GM18909 (cell line): ENCODE measurements around the gene PIK3CD.
"Not testable (repeated sequence)": the region's sequence is repeated elsewhere in the genome, so short reads cannot be mapped to it uniquely, and the experiment has no call there.

Source experiments
- ATAC-seq: cut with Tn5 transposase; IDR thresholded peaks from one replicate; pipeline ENCODE4 v1.9.1; 2021; ENCODE audit warnings: mild to moderate bottlenecking; ENCODE audit not compliant: unreplicated experiment, poor library complexity

The PIK3CD gene

DNA sequence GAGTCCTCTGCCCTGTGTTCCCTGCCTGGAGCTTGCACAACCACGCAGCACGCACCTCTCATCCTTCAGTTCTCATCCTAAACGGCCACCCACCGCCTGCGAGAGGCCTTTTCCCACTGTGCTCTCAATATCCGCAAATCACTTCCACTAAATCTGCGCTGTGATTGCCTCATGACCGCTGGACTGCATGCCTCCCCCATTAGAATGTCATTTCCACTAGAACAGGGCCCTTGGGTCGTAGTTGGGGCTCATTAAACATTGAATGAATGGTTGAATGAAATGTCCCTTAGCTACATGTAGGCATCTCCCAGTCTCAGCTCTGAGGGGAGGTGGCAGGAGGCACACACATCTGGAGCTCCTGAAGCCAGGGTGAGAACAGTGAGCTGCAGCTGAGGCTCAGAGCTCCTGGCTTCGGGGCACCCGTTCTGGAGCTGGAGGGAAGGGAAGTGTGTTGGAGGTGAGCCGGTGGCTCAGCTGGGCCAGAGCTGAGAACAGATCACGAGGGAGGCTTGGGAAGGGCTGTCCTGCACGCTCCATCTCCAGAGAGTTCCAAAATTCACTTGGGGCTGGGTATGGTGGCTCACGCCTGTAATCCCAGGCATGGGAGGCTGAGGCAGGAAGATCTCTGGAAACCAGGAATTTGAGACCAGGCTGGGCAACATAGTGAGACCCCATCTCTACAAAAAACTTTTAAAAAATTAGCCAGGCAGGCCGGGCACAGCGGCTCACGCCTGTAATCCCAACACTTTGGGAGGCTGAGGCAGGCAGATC lies 32.4 kb upstream of the PIK3CD start:
- ATAC-seq, result no peak

DNA sequence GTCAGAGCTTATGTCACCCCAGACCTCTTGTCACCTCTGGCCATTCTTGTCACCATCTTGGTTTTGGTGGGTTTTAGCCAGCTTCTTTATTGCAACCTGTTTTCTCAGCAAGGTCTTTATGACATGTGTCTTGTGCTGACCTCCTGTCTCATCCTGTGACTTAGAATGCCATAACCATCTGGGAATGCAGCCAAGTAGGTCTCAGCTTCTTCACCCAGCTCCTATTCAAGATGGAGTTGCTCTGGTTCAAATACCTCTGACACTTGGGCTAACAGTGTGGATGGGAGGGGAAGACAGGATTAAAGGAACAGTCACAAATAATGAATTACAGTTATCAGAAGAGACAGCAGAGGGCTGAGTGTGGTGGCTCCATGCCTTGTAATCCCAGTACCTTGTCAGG lies 30.5 kb upstream of the PIK3CD start:
- no peak for ATAC-seq

DNA sequence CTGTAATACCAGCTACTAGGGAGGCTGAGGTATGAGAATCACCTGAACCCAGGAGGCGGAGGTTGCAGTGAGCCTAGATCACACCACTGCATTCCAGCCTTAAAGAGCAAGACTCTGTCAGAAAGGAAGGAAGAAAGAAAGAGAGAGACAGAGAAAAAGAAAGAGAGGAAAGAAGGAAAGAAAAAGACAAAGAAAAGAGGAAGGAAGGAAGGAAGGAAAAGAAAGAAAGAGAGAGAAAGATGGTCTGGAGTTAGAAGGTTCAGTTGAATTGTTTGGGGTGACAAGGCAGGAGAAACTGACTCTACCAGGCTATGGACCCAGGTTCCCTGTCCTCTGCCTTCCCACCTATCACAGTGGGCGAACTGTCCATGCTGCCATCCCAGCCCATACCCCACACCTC lies 27.4 kb upstream of the PIK3CD start:
- ATAC-seq, result no peak

DNA sequence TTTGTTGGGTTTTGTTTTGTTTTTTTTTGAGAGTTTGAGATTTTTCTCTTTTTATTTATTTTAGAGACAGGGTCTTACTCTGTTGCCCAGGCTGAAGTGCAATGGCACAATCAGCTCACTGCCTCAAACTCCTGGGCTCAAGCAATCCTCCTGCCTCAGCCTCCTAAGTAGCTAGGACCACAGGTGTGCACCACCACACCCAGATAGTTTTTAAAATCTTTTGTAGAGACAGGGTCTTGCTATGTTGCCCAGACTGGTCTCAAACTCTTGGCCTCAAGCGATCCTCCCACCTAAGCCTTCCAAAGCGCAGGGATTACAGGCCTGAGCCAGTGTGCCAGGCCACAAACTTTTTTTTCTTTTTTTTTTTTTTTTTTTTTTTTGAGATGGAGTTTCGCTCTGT lies 26.5 kb upstream of the PIK3CD start:
- ATAC-seq, result not testable (repeated sequence)

DNA sequence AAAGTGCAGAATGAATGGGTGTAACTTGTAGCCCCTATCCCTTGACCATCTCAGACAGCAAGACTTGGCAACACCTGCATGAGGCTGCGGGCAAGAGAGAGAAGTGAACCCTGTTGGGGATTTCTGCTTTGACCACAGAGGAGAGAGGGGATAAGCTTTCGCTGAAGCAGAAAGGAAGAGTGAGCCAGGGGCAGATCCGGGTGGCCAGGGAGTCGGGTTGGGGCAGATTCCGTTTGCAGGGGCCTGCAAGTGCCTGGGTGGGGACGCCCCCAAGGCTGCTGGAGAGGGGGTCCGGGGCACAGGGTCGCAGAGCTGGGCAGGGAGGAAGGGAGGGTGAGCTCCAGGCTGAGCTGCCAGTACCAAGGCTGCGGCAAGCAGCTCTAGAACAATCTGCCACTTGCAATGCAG lies 25.3 kb upstream of the PIK3CD start:
- ATAC-seq, result peak; percentile 48

DNA sequence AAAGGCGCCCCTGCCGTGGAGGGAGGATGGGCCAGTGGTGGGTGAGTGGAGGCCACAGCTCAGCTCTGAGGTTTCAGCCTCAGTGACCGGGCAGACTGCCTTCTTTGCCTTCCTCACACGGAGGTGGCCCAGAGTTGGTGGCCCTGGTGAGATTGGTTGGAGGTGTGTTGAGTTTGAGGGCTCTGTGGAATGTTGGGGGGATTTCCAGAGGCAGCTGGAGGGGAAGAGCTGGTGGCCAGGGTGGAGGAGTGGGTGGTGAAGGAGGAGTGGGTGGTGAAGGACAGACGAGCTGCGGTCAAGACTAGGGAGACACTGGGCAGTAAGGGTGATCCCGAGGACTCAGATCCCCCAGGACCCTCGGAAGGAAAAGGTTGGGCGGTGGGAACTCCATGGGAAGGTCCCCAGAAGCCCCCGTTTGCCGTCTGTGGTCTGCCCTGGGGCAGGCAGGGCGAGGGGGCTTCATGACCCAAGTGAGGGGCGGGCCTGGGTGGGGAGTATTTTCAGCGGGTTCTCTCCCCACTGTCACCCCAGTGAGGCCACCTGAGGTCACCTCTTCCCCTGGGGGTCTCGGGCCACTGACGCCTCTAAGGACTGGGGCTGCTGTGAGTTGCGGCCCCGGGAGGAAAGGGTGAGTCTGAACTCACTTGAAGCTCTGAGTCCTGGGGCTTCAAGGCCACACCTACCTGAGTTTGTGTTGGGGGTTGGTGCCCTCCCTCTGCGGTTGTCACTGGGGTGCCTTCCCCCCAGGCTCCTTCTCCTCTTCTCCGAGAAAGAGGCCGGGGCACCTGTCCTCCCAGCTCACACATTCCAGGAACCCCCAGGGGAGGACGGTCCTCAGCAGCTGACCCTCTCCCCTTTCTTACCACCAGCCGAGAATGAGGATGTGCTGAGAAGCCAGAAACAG lies 22.7 kb upstream of the PIK3CD start:
- peak; percentile 25 for ATAC-seq

DNA sequence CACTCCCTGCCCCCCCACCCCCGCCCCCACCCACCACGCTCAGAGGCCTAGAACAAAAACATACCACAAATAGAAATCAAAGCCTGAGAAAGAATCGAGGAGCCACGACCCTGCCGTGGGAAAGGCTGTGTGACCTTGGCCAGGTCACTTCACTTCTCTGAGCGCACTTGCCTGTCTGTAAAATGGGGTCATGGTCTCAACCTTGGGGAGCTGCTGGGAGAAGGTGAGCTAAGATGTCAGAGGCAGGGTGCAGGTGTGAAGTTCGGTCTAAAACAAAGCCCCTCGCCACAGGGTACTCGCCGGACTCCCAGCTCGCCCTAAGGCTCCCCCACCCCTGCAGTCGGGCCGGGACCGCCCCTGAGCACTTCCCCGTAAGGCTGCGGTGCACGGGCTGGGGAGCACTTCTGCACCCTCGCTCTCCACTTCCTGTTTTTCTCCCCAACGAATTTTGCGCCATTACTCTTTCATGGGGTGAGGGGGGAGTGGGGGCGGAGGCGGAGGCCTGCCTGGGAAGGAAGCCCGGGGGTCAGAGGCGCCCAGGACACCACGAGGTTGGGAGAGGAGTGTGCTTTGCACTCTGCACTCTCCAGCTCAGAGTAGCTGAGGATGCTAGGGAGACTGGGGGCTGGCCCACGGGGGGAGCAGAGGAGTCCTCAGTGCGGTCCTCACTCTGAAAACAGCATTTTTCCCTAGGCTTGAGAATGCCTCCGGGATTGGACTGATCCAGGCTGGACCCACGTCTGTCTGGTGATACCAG lies 21.9 kb upstream of the PIK3CD start:
- ATAC-seq, result peak; percentile 28

DNA sequence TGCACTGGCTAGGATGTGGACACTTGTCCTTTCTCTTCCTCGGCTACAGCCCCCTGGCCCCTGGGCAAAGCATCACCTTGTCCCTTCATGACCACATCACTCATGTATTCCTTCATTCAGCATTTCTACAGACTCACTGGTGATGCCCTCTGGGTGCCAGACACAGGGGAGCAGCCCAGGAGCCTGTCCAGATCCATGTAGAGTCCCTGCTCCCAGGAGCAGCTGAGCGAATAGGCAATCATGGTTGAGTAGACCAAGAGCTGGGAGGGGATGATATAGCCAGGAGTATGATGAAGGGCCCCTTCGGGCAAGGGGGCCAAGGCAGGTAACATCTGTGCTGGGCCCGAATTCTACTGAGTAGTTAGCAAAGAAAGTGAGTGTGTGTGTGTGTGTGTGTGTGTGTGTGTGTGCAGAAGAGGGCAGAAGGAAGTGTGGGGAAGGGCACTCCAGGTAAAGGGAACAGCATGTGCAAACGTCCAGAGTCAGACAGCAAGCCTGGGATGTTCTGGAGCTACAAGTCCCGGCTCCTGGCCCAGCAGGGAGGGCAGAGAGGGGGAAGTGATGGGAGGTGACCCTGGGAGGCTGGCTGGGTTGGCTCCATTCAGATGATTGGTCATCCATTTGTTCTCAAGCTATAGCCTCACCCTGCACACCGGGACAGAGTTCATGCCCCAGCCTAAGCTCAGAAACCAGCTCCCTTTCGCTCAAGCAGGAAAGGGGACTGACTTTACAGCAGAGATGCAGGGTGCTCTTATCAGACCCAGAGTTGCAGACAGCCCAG lies 21.0 kb upstream of the PIK3CD start:
- ATAC-seq, result no peak

DNA sequence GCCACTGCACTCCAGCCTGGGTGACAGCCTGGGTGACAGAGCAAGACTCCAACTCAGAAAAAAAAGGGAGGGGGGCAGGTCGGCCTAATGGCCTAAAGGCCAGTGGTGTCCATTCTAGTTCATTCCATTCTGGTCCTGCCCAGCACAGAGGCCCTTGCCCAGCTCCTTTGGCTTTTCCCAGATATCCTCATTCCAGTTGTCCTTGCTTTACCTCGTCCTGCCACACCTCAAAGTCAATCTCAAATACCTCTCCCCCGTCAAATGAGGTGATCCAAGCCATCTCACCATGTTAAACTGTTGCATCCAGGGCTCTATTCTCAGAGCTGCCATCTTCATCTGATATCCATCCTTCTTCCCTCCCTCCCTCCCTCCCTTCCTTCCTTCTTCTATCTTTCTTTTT lies 19.9 kb upstream of the PIK3CD start:
- no peak for ATAC-seq

DNA sequence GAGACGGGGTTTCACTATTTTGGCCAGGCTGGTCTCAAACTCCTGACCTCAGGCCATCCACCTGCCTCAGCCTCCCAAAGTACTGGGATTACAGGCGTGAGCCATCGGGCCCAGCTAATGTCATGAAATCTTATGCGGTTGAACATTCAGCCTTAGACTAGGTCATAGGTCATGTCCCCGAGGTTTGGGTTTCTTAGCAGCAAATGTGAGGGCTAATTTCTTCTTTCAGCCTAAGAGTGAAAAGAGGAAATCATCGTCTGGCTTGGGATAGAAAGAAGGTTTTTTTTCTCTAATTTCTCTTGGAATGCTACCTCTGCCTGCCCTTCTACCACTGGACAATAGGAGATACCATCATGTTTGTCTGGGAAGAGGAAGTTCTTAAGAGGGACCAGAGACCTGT lies 18.0 kb upstream of the PIK3CD start:
- no peak for ATAC-seq

DNA sequence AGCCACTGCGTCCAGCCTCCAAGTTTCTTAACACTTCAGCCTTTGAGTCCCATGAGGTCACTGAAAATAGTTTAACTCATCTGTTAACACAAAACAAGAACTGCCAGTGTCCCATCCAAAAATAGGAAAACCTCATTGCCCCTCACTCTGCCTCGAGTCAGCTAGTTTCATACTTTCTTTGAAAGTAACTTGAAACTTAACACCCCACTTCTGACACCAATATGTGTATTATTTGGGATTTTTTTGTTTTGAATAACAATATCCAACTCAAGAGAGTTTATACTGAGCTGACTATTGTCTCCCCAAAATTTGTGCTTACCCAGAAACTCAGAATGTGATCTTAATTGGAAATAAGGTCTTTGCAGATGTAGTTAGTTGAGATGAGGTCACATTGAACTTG lies 16.9 kb upstream of the PIK3CD start:
- ATAC-seq, result no peak

DNA sequence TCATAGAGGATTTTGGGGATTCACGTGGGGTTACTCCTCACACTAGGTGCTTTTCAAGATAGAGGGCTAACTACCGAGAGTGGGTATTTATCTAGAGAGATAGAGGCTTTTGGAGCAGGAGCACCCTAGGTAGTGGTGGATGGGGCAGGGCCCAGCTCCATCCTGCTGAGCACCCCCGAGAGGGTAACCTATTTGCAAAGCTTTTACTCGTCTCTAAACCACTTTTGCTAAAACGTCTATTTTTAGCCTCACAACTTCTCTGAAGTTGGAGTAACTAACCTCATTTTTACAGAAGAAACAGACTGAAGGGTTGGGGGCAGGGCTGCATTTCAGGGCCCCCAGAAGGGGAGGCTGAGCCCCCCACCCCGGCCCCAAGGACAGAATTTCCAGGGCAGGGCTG lies 12.3 kb upstream of the PIK3CD start:
- no peak for ATAC-seq

DNA sequence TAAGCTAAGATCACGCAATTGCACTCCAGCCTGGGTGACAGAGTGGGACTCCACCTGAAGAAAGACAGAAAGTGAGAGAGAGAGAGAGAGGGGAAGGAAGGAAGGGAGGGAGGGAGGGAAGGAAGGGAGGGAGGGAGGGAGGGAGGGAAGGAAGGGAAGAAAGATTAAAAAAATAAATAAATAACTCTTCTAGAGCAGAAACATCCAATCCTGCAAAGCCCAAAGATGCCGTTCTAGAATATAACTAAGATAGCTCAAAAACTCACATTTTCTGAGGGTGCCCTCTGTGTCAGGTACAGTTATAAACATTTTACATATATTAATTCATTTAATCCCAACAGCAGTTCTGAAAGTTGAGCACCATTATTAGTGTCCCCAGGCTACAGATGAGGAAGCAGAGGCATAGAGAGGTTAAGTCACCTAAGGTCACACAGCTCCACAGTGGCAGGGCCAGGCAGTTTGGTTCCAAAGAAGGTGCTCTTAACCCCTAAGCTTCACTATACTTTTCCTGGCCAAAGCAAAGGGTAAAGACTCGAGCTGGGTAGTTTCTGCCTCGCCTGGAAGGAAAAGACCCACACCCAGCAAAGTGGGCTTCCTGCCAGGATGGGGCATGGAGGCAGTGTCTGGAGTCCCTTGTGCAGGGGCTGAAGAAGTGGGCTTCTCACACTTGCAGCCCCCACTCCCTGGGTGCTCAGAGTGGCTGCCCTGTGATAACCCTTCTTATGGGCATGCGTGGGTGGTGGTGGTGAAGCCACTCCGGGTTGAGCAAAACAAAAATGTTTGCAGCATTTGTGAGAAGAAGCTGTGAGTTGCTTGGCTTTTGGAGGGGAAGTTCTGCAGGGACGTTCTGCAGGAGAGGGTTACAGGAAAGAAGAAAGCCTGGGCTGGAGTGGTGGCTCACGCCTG lies 7.9 kb upstream of the PIK3CD start:
- ATAC-seq, result no peak

DNA sequence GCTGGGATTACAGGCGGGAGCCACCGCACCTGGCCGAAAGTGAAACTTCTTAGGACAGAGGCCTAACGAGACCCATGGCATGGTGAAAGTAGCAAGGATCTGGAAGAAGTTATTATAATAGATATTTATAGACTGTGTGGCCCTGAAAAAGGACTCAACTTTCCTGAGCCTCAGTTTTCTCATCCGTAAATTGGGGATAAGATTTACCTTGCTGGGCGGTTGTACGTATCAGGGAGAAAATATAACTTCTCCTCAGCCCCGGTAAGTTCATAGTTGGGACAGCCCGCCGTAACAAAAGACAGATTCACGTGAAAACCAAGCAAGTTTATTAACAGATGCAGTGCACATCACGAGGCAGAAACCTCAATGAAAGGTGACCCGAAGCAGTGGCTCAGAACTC lies 5.5 kb upstream of the PIK3CD start:
- ATAC-seq, result no peak

DNA sequence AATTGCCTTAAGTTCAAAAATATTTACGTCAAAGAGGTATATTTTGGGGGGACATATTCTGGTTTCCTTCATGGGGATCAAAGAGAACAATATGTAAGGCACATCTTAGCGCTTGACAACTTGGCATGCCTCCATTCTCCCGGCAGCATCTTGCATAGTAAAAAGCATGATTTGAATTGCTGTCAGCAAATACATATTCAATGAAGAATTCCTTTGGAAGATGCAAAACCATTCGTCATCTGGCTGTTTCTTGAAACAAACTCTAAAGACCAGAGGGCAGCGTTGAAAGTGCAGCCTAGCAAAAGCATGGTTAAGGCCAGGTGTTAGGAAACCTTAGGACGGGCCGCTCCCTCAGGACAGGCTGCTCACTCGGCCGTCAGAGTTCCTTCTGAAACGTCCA lies 3.4 kb upstream of the PIK3CD start:
- no peak for ATAC-seq

DNA sequence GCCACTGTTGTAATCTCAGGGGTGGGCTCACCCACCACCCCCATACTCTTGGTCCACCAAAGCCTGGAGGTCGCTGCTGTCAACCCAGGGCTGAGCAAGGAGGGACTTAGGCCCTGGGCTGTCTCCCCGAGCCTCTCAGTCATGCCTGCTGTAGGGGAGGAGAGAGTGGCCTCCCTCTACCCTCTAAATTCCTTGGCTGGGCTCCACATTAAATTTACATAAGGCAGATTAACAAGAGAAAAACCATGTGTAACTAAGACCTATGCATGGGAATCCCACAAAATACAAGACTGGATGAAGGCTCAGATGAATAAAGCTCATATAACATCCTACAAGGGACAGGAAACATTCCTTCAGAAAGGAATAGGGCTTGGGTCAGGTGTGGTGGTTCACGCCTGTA lies 1.8 kb upstream of the PIK3CD start:
- ATAC-seq, result no peak

DNA sequence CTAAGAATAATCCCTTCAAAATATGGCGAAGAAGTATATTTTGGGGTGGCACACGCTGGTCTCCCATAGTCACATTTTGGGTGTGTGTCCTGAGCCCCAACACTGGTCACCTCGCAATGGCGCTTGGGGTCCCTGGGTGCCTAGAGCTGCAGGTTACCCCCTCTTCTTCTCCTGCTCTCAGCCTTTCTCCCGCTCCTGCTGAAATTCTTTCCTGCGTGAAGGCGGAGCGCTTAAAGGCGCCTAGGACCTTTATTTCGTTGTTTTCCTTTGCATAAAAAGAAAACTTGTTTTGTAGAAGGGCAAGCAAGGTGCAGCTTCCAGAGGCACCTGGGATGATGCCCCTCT lies 339 bp upstream of the PIK3CD start:
- no peak for ATAC-seq

DNA sequence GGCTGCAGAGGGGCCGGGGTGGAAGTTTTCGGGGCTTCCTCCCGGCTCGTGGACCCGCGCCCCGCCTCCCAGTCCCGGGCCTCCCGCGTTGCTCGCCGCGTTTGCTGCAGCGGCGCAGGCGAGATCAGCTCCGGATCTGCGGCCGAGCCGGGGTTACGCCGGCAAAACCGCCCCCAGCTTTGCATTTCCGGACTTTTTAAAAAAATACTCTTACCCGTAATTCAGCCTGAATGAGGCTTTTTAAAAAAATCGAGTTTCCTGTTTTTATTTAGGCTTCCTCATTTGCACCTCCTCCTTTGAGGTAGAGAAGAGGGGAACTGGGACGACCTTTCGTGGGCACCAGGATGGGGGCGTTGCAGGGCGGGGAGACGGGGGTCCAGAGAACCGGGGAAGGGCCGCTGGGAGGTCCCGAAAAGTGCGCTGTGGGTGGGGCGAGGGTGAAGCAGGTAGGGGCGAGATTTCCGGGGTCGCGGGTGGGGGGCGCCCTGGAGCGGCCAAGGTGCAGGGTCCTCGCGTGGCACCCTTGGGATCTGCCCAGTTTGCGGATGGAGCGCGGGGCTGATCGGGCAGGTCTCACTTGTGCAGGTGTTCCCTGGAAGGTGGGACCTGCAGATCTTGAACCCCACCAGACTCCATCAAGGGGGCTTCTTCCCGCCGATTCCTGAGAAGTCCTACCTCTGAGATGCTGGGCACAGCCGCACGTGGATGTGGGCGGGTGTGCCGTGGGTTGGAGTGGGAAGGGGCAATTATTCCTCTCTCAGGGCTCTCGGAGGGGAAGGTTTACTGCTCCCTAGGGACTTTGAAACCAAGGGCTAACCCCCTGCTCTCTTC lies 1.1 kb downstream of the PIK3CD start:
- ATAC-seq, result no peak

DNA sequence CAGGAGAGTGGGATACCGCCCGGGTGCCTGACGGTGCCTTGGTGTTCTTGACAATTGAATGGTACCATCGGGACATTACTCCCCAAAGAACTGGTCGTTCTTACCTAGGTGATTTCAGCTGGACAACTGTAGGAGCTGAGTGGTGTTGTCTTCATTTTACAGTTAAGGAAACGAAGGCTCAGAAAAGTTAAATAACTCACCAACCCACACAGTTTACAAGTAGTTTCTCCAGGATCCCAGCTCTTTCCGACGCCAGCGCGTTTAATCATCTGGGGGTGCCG lies 1.6 kb downstream of the PIK3CD start:
- no peak for ATAC-seq
